Urinary bladder (tissue), 4 donors: ENCODE results near the gene OR3A3. TPM values are rescaled to one million over a fixed set of nuclear protein-coding genes. Genes with fewer than 3 reads are reported as not detected.
"Not testable (repeated sequence)": the region's sequence is repeated elsewhere in the genome, so short reads cannot be mapped to it uniquely, and the experiment has no call there.

ENCODE experiments used
- DNase-seq: peaks from one replicate; pipeline ENCODE4 v3.0.0-alpha.2; 2015; ENCODE audit errors: extremely low spot score
- H3K27ac ChIP-seq: one replicate; pipeline ENCODE4 v1.5.1; 2013; ENCODE audit warnings: low read depth, mild to moderate bottlenecking, moderate library complexity
- H3K36me3 ChIP-seq: one replicate; pipeline ENCODE4 v1.6.1; 2013; ENCODE audit warnings: mild to moderate bottlenecking, moderate library complexity; ENCODE audit not compliant: insufficient read depth
- H3K4me1 ChIP-seq: one replicate; pipeline ENCODE4 v1.6.1; 2013; ENCODE audit warnings: mild to moderate bottlenecking, moderate library complexity; ENCODE audit not compliant: insufficient read depth
- H3K4me3 ChIP-seq: one replicate; pipeline ENCODE4 v1.5.1; 2013; ENCODE audit warnings: low read depth, low read length
- WGBS: extraction: QIAGEN DNeasy Blood & Tissue Kit; methylation state at CpG from one replicate; pipeline ENCODE4 v1.1.7; 2013; 5-methylcytosine and 5-hydroxymethylcytosine counted together
- polyA plus RNA-seq: library from polyadenylated mRNA; stranded (reverse); fragments of 200-250 nt; gene quantifications from one replicate; pipeline ENCODE4 v1.2.3, GENCODE V29; 2013
- small RNA-seq: library from RNA; depleted of rRNA; stranded (forward); fragments of <200 nt; gene quantifications from one replicate; pipeline ENCODE3, GENCODE V24; 2014
- total RNA-seq: library from RNA; depleted of rRNA; stranded (reverse); fragments of >200 nt; gene quantifications from one replicate; pipeline ENCODE4 v1.2.3, GENCODE V29; 2014
- donor health status: healthy with polysubstance abuse.
- donor health status: healthy.

OR3A3 gene
- total and polyA plus RNA-seq, 2 donors = not detected

DNA sequence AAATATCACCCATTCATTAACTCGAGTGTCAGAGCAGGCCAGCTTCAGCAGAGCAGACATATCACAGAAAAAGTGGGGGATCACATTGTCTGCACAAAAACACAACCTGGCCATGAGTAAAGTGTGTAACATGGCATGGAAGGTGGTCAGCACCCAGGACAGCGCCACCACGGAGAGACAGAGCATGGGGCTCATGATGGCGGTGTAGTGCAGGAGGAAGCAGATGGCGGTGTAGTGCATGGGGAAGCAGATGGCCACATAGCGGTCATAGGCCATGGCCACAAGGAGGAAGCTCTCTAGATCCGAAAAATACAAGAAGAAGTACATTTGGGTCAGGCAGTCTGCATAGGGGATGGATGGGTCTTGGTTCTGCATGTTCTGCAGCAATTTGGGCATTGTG, 22.0 kb downstream of the OR3A3 start:
- not testable (repeated sequence) for H3K27ac ChIP-seq, H3K4me3 ChIP-seq, H3K36me3 ChIP-seq, H3K4me1 ChIP-seq, DNase-seq
- WGBS = 33% methylated on average over 7 of the region's 7 CpGs

- WGBS = 78% methylated on average over 3 of the region's 3 CpGs
- DNase-seq = no peak
- Histone ChIP-seq H3K36me3 (no peaks in the 10 kb centered on the region), H3K4me3 (no peak within 1 kb of the TSS), H3K4me1 (no peaks in the 10 kb centered on the region), H3K27ac (no peak within 1 kb of the TSS)
Measured at GRCh38 chr17:3433741-3434140, 22.6 kb downstream of the OR3A3 start, which contains the start of gene OR1E2. TSS of gene OR1E2 (minus strand) at chr17:3433841. CDS start at chr17:3433841, 0 bp downstream.

DNA sequence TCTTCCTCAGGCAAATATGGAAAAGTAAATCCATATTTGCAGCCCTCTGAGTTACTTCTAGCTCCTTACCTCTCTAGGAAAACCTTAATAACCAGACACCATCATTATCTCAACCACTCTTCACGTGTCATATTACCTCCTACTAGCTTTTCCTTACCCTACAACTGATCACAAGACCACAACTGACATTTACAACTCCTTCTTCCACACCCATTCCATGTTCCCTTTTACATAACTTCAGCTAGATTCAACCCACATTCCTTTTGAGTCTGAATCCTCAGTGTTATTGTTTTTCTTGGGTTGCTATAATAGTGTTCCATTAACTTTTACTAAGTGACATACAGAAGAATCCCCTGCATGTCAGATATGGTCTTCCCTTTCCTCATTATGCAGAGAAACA, 27.2 kb downstream of the OR3A3 start:
- H3K4me3 ChIP-seq = no peak overlapping the region
- DNase-seq = no peak
- H3K27ac ChIP-seq = no peak overlapping the region
- 58% methylated on average over 1 of the region's 1 CpG for WGBS
- H3K36me3 ChIP-seq = no peaks in the 10 kb centered on the region
- H3K4me1 ChIP-seq = no peaks in the 10 kb centered on the region

DNA sequence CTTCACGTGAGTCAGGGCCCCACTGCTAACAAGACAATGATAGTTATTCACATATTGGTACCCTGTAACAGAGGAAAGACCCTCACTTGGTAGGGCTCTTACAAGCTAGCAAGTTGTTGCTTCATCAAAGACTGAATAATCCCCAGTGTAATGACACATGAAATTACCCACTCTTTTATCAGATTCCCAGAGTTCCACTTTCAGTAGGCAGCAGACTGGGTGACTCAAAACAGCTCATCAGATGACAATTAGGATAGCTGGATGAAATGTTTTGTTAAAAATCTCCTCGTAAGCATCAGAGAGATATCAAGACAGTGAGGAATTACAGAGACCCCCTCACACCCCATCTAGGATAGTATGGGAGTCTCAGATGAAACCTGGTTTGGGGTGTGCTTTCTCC, 29.3 kb downstream of the OR3A3 start:
- Histone ChIP-seq H3K4me3 (no peak overlapping the region), H3K27ac (no peak overlapping the region), H3K4me1 (no peaks in the 10 kb centered on the region), H3K36me3 (no peaks in the 10 kb centered on the region)
- DNase-seq = no peak
- WGBS = 54% methylated on average over 2 of the region's 2 CpGs

DNA sequence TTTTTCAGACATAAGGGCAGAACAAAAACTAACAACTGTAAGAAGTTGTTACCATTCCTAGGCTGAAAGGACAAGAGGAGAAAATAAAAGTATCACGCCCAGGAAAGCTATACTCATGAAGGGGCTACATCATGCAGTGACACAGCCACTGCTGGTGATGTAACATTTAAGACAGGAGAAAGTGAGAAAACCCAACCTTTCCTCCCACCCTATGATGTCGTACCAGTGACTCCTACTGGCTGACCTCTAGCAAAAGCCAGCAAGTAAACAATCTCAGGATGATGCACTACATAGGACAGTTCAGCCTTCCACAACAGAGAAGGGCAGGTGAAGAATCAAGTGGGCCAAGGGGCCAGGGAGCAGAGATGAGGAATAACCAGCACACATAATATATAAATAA, 36.5 kb downstream of the OR3A3 start:
- WGBS = 56% methylated on average over 2 of the region's 2 CpGs
- no peak overlapping the region for H3K4me3 ChIP-seq
- no peaks in the 10 kb centered on the region for H3K36me3 ChIP-seq
- no peak for DNase-seq
- H3K4me1 ChIP-seq = no peaks in the 10 kb centered on the region
- H3K27ac ChIP-seq = no peak overlapping the region

- H3K4me3 ChIP-seq = no peak overlapping the region
- H3K4me1 ChIP-seq = no peaks in the 10 kb centered on the region
- no peaks in the 10 kb centered on the region for H3K36me3 ChIP-seq
- no peak overlapping the region for H3K27ac ChIP-seq
- DNase-seq = no peak
- WGBS = 34% methylated on average over 2 of the region's 2 CpGs
Measured at GRCh38 chr17:3448059-3448665, 37.0 kb downstream of the OR3A3 start.

- DNase-seq, H3K4me3 ChIP-seq, H3K27ac ChIP-seq, H3K36me3 ChIP-seq, H3K4me1 ChIP-seq: not testable (repeated sequence)
- WGBS = 80% methylated on average over 1 of the region's 1 CpG
Measured at GRCh38 chr17:3466355-3466754, 55.2 kb downstream of the OR3A3 start.

GRCh38 chr17:3469529-3469928, 58.4 kb downstream of the OR3A3 start:
- WGBS = 79% methylated on average over 5 of the region's 5 CpGs
- H3K4me1 ChIP-seq = no peaks in the 10 kb centered on the region
- H3K4me3 ChIP-seq = no peak overlapping the region
- DNase-seq = no peak
- no peaks in the 10 kb centered on the region for H3K36me3 ChIP-seq
- no peak overlapping the region for H3K27ac ChIP-seq

- no peaks in the 10 kb centered on the region for H3K36me3 ChIP-seq
- 93% methylated on average over 38 of the region's 38 CpGs for WGBS
- no peak for DNase-seq
- no peak within 1 kb of the TSS for H3K4me3 ChIP-seq
- H3K27ac ChIP-seq = no peak within 1 kb of the TSS
- no peaks in the 10 kb centered on the region for H3K4me1 ChIP-seq
Measured at GRCh38 chr17:3471599-3471998, 60.4 kb downstream of the OR3A3 start, which contains the start of gene SPATA22. TSS of gene SPATA22 (minus strand) at chr17:3471819. CDS start at chr17:3469325, 2,494 bp downstream.

- Histone ChIP-seq H3K27ac (no peak overlapping the region), H3K4me1 (no peaks in the 10 kb centered on the region), H3K4me3 (no peak overlapping the region), H3K36me3 (no peaks in the 10 kb centered on the region)
- 96% methylated on average over 21 of the region's 21 CpGs for WGBS
- no peak for DNase-seq
Measured at GRCh38 chr17:3472137-3472536, 61.0 kb downstream of the OR3A3 start.

Small RNA genes lying within 50 kb of the gene (small RNA-seq; reads per million reads assigned to genes)
- not detected for gene OR1AC1P

Other genes starting within 250 kb of the OR3A3 start
- not detected for gene OR1A2, start 213.9 kb upstream of the OR3A3 start, total RNA-seq
- not detected for gene OR1A2, start 213.9 kb upstream of the OR3A3 start, polyA plus RNA-seq
- not detected for gene OR1A1, start 203.7 kb upstream of the OR3A3 start, total RNA-seq
- not detected for gene OR1A1, start 203.7 kb upstream of the OR3A3 start, polyA plus RNA-seq
- gene OR3A1, start 113.0 kb upstream of the OR3A3 start, total RNA-seq = not detected
- not detected for gene OR3A1, start 113.0 kb upstream of the OR3A3 start, polyA plus RNA-seq
- gene OR3A2, start 25.1 kb upstream of the OR3A3 start, total RNA-seq = 0.42 TPM
- gene OR3A2, start 25.1 kb upstream of the OR3A3 start, polyA plus RNA-seq = 0.22 TPM
- not detected for gene OR1E1, start 13.0 kb upstream of the OR3A3 start, total RNA-seq
- gene OR1E1, start 13.0 kb upstream of the OR3A3 start, polyA plus RNA-seq = not detected
- not detected for gene OR1E2, start 22.5 kb downstream of the OR3A3 start, total RNA-seq
- not detected for gene OR1E2, start 22.5 kb downstream of the OR3A3 start, polyA plus RNA-seq
- gene SPATA22, start 60.4 kb downstream of the OR3A3 start, total RNA-seq = 1.0 TPM
- gene SPATA22, start 60.4 kb downstream of the OR3A3 start, polyA plus RNA-seq = 0.23 TPM
- 44.9 TPM for gene ASPA, start 64.6 kb downstream of the OR3A3 start, total RNA-seq
- gene ASPA, start 64.6 kb downstream of the OR3A3 start, polyA plus RNA-seq = 2.8 TPM
- gene TRPV3, start 146.4 kb downstream of the OR3A3 start, total RNA-seq = 5.1 TPM
- 0.80 TPM for gene TRPV3, start 146.4 kb downstream of the OR3A3 start, polyA plus RNA-seq
- 4.5 TPM for gene TRPV1, start 198.0 kb downstream of the OR3A3 start, total RNA-seq
- 4.0 TPM for gene TRPV1, start 198.0 kb downstream of the OR3A3 start, polyA plus RNA-seq
- 12.6 TPM for gene SHPK, start 224.9 kb downstream of the OR3A3 start, total RNA-seq
- gene SHPK, start 224.9 kb downstream of the OR3A3 start, polyA plus RNA-seq = 8.0 TPM
- gene CTNS, start 225.4 kb downstream of the OR3A3 start, total RNA-seq = 10.6 TPM
- 13.8 TPM for gene CTNS, start 225.4 kb downstream of the OR3A3 start, polyA plus RNA-seq